HG03095 (cell line): ENCODE data around the gene BEAN1.

Experiments used
- ATAC-seq: cut with Tn5 transposase; IDR thresholded peaks from one replicate; pipeline ENCODE4 v1.9.1; 2021; ENCODE audit warnings: moderate library complexity; ENCODE audit not compliant: unreplicated experiment

The BEAN1 gene

DNA sequence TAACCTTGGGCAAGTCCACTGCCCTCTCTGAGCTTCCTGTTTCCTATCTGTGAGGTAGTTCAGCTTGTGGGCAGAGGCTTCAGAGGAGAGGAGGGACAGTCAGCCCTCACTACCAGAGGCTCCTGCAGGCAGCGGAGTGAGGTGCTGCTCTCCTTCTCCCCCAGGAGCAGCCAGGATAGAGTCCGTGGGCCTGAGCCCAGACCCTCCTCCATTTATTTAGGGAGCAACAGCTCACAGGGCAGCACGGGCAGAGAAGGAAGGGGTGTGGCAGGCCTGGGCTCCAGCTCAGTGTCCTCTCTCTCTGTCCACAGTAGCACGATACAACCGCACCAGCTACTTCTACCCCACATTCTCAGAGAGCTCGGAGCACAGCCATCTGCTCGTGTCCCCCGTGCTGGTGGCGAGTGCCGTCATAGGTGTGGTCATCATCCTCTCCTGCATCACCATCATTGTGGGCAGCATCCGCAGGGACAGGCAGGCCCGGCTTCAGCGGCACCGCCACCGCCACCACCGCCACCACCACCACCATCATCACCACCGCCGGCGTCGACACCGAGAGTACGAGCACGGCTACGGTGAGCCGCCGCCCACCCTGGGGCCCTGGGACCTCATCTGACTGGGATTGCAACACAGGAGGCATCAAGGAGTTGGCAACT lies 42.3 kb downstream of the BEAN1 start:
- ATAC-seq: no peak

DNA sequence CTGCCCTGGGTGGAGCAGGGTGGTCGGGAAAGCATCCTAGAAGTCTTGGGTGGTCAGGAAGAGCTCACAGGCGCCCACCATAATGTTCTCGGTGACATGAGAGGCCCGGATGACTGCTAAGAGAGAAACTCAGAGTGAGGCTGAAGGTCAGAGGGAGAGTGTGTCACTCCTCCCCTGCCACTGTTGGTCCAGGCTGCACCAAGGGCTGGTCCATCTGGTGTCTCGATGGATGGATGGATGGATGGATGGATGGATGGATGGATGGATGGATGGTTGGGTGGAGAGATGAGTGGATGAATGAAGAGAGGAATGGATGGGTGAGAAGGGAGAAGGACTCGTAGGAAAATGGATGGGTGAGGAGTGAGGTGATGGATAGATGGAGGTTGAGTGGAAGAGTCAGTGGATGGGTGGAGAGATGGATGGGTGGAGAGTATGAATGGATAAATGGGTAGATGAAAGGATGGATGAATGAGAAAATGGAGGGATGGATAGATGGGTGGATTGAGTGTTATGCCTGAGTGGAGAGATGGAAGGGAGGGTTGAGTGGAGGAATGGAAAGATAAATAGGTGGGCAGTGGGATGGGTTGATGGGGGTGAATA lies 43.0 kb downstream of the BEAN1 start:
- ATAC-seq: no peak

DNA sequence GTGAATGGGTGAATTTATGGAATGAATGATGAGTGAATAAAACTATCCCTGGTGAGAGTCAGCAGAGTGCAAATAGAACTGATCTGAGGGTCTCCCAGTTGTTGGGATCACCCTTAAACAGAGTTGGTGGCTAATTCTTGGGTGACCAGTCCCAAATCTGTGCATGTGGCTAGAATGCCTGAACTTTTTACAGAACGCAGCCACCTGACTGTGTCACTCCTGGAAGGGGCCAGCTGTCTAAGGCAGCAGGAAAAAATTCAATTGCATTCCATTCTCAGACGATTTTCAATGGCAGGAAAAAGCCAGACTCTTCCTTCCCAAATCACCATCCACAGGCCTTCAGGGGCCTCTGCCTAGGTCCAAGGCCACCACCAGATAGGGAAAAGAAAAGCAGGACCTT lies 43.5 kb downstream of the BEAN1 start:
- no peak for ATAC-seq

DNA sequence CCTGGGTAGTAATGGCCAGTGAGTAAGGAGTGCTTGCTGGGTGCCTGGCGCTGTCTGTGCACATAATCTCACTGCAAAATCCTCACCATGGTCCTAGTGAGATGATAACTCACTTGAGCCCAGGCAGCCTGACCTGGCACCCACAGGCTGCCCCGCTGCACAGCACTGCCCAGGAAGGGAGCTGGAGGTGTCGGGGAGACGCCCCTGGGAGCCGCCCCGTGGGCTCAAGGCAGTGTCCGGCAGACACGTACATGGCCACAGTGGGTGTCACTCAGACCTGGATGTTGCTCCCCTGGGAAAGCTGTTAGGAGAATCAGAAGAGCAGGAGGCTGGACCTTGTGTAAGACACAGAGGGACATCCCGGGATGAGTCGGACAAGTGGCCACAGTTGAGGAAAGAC lies 44.2 kb downstream of the BEAN1 start:
- no peak for ATAC-seq

DNA sequence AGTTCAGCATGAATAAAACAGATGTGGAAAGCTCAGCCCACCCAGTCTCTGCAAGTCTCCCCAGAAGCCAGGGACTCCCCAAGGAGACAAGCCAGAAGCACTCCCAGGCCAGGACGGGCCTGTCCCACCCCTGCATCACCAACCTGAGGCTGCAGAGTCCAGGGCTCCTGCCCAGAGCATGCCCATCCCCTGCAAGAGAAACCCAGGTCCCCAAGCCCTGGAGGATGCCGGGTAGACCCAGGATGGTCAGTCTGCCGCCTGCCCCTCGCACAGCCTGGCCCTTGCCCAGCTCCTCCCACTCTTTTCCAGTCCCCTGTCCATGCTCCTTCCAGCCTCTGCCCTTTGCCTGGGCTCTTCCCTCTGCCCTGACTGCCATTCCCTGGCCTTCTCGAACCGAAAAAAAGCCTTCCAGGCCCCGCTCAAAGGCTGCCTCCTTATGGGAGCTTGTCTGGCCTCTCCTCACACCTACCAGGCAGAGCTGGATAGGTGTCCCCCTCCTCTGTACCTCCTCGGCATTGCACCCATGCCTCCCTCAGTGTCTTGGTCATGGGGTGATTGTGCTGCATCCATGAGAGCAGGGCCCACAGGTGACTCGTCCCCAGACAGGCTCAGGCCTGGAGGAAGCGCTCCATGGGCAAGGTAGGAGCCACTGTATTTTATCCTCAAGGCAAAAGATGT lies 44.8 kb downstream of the BEAN1 start:
- ATAC-seq: no peak

DNA sequence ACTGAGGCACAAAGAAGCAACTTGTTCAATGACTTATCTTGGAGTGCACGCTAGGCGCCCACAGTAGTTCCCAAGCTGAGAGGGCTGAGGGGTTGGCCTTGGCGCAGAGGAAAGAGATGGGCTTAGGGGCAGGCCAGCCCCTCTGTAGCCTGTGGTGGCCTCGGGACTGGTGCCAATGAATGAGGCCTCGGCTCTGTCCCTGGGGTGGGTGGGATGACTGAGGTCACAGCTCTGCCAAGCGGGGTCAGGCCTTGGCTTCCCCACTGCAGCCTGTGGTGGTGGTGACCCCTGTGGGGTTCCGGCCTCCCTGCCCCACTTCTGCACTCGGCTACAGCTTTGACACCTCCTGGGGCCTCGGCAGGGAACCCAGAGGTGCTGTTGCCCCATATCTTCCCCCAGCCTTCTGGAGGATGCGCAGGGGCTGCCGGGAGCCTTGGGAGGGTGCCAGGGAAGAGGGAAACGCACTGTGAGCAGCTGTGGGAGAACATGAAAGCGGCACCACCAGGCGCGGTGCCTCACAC lies 46.0 kb downstream of the BEAN1 start:
- ATAC-seq: no peak

DNA sequence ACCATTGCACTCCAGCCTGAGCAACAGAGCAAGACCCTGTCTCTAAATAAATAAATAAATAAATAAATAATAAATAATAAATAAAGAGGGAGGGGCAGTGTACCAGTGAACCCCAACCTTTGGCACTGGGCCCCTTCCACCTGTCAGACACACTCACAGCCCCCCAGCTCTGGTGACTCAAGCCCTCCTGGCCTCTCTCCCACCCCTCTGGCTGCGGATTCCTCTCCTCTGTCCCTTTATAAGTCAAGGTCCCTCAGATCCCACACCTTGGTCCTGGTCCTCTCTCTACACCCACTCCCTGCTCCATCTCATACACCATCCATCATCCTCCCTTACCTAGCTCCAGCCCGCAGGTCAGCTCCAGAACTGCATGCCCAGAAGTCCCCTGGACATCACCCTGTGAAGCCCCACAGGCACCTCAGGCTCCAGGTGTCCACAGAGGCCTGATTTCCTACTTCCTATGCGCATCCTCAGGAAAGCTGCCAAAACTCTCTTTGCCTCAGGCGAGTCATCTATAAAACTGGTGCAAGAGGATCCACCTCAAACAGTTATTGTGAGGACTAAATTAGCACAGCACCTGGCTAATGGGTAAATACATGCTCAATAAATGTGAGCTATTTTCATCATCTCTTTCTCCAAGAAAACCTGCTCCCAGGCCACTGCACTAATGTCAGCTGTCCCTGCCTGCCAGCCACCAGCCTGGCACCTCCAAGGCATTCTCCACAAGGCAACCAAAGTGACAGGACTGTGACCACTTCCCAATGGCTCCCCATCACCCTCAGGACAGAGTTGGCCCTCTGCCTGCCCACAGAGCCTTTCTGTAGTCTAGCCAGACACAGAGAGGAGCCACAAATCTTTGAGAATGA lies 46.8 kb downstream of the BEAN1 start:
- ATAC-seq: no peak

DNA sequence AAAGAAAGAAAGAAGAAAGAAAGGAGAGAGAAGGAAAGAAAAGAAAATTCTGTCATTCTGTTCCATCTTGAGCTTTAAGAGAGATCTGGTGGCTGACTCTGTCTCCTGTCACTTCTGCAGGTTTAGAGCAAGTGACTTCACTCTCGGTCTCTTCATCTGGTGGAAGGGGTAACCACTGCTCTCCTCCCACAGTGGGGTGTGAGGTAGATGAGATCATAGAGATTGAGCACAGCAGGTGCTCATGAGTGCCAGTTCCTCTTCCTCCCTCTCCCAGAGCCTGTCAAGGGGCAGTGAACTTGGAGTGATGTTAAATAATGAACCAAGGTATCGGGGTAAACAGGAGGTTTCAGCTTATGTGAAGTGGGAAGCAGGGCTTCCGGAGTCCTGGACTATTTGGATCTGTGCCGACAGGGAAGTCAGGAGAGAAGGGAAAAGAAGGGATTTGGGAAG lies 47.7 kb downstream of the BEAN1 start:
- ATAC-seq: peak; percentile 76

DNA sequence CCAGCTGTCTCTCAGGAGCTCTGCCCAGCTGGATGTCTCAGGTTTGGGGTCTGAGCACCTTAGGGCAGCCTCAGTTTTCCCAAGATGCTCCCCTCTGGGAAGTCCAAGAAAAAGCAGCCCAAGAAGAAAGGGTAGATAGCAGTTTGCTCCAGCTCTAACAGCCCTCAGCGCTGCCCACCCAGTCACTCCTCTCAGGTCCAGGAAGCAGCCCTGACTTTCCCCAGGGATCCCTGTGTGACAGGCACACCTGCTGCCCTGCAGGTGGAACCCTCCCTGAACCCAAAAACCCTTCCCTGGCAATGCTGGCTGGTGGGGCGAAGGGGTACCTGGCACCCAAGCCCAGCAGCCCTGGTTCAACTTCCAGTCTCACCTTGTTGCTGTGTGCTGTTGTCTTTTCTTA lies 48.1 kb downstream of the BEAN1 start:
- ATAC-seq: no peak

DNA sequence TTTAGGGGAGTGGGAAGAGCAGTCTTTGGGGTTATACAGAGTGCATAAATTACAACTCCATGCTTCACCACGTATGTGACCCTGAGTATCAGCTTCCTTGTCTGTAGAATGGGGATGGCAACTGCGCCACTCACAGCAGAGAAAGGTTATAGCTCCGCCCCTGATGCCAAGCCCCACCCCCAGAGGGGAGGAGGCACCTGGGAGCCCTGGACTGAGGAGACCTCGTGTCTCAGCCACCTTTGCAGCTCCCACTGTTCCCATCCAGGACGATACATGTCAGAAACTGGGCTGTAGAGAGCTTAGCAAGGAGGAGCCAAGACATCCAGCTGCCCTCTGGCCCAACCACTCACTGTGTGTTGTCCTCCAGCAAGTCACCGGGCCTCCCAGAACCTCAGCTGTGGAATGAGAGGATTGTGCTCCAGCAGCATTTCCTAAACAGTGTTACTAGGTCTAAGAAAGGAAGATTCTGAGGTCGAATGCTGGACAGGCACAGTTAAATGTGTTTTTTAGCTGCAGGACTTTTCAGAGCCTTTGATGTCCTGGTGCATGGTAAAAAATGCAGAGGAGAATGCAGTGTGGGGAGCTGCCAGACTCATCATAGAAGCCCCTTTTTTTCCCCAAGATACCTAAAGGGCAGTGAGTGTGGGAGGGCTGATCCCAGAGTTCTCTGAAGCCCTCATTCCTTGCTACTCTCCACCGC lies 49.4 kb downstream of the BEAN1 start:
- ATAC-seq: no peak

DNA sequence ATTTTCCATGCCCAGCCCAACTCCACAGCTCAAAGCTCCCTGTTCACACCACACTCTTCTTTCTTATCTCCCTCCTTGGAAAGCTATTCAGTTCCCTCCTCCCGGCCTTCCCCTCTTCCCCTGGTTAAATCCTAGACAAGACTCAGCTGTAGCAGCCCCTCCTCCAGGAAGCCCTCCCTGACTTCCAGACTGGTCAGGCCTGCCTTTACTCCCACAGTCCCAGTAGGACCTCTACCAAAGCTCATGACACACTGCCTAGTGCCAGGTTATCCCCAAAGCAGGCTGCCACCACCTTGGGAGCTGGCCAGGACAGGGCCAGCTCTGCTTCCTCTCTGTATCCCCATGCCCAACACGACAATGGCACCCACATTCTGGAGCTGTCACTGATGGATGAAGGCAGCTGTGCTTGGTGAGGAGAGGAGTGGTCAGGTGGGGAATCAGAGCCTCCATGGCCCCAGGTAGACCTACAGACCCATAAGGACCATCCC lies 50.0 kb downstream of the BEAN1 start:
- no peak for ATAC-seq

DNA sequence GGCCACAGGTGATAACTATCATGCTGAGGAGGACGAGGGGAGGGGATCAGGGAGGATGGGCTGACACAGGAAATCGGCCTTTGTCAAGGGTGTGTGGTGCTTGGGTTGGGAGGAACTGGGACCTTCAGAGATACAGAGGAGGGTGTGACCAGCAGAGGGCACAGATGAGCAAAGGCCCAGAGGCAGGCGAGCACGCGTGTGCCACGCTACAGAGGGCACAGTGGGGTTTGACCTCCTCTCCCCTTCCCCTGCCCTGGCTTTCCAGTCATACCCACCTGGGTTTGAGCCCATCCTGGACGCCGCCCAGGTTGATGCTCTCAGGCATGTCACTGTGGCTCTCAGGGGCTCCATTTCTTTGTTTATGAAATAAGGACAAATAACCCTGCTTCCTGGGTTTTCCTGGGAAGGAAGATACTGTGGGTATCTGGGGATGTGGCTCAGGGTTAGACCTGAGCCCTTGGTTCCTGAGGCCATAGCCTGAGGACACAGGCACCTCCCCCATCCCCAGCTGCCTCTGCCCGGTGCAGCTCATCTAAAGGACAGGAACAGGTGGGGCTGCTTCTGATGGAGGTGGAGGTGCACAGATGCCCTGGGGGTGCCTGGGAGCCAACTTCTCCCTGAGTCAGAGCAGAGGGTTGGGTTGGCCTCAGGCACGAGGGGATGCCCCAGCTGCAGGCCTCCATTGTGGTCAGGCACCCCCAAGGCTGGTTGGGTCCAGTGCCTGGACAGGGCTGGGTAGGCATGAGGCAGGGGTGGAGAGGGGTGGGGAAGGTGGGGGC lies 51.8 kb downstream of the BEAN1 start:
- no peak for ATAC-seq

DNA sequence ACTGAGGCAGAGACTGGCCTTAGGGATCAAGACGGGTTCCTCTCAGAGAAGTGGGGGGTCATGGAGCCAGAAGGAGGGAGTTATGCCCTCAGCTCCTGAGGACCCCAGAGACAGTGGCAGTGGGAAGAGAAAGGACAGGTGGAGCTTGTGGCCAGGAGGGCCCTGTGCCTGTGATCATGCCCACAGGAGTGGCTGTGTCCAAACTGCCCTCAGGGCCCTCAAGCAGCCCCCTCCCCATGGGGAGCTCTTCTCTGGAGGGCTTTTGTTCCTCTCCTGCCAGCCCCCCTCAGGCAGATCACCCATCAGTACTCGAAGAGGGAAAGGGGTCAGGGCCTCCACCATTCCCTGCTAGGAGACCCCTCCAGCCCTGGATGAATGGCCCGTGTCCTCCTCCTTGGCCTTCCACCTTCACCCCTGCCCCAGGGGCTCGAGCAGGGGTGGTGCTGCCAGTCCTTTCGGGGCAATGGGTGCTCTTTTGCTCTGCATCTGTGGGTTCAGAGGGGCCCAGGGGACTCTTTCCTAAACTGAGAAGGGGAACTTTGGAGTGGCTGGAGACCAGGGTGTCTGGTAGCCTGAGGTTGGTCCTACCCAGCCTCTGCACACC lies 52.7 kb downstream of the BEAN1 start:
- ATAC-seq: no peak

DNA sequence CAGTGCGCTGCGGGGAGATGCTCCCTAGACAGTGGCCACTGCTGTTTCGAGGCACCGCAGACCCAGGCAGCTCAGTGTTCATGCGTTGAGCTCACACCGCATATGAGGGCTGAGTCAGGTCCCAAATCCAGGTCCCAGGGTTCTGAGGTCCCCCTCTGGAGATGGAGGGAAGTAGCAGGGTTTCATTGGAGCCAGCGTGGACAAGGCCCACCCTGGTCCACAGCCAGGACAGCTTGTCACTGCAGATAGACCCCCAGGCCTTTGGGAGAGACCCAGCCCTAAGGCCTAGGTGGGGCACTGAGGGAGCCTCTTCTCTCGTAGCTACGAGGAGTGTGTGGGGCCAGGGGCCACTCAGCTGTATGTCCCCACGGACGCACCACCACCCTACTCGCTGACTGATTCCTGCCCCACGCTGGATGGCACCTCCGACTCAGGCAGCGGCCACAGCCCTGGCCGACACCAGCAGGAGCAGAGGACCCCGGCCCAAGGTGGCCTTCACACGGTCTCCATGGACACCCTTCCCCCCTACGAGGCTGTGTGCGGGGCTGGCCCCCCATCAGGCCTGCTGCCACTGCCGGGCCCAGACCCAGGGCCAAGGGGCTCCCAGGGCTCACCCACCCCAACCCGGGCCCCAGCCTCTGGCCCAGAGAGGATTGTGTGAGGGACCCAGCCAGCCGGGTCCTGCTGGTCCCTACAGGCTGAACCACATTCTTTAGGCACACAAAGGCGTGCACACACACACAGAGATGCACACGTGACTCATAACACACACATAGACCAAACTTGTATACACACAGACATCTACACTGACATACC lies 53.4 kb downstream of the BEAN1 start:
- ATAC-seq: no peak

DNA sequence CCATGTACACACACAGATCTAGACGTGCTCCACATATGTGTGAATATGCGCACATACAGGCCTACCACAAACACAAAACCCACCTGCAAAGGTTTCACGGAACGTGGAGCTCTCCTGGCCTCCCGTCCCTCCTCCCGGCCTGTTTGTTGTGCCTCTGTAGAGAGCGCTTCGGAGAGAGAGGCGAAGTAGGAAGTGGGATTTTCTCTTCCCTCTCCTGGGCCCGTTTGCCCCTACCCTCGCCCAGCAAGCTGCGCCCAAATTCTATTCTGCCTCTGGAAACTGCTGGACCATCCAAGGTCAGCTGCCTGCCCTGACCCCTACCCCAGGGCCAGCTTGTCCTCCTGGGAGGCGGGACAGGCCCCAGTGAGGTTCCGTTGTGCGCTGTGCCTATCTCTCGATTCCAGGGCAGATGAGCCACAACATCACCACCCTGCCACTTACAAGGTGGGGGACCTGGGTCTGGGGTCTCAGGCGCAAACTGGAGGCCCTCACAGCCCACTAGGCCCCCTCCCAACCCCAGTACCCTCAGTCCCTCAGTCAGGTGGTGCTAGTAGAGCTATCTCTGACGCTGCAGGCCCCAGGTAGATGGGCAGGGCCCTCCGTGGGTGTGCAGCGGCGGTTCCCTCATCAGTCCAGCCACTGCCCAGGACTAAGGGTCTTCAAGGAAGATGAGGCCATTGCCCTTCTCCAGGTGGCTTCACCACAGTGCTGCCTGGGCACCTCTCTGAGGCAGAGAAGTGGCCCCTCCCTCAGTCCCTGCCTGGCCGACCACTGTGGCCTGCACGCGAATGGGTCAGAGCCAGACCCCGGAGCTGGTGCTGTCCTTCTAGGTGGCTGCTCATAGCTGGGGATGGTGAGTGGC lies 54.2 kb downstream of the BEAN1 start:
- no peak for ATAC-seq

DNA sequence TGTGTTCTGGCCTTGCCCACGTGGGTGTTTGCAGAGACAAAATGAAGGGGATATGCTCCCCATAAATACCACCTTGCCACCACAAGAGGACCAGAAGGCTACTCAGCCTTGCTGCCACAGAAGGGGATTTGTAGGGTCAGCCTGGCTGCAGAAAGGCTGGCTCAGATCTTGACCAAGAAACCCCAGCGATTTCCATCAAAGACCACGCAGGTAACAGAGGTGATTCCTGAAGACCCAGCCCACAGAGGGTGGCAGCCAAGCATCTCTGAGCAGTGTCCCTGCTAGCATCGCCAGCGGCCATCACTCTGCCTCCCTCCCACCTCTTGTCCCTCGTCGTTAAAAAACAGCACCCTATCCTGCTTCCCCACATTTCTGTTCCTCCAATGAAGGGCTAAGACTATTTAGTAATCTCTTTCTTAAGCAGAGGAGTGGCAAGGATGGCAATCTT lies 54.9 kb downstream of the BEAN1 start:
- ATAC-seq: no peak

DNA sequence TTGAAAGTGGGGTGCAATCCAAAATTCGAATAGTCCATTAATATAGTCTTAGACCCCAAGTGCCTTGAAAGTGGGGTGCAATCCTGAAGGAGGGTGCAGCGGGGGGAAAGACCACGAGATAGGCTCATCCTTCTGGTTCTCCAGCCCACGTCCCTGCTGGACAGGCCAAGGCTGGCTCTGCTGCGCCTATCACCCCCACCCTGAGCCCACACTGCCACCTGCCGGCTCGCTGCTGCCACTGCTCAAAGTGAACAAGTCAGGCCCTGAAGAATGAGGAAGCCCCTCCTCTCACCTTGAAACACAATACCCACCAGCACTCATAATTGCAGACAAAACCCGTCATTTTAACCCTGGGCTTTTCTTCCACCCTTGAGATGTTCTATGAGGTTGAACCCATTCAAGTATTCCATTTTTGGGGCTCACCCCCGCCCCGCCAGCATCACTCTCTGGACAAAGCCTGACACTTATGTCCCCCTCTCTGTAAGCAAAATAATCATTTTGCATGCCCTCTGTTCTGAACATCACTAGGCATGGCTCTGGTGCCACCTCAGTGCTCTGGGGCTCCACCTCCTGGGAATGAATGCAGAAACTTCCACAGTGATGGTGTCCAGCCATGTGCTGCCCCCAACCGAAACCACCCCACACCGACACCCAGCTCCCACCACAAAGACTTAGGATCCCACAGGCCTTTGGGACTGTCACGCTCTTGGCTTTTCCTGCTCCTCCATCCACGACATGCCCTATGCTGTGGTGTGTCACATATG lies 56.8 kb downstream of the BEAN1 start:
- ATAC-seq: no peak
